Liver (tissue), 3 donors: ENCODE measurements around the gene ASB8.

Source experiments
- ATF3 ChIP-seq: IDR thresholded peaks from 2 replicates; pipeline ENCODE4 v1.6.1; 2016; ENCODE audit warnings: antibody characterized with exemption
- CTCF ChIP-seq: fragments of 150-350 bp; IDR thresholded peaks from 2 replicates; pipeline ENCODE4 v1.5.1; 2017; ENCODE audit warnings: improper control_type of control experiment, low read depth, low read length; ENCODE audit not compliant: missing input control
- FOXA1 ChIP-seq: IDR thresholded peaks from 2 replicates; pipeline ENCODE4 v1.6.1; 2016; ENCODE audit warnings: antibody characterized with exemption
- GABPA ChIP-seq, 2 donors: IDR thresholded peaks in 1 of 2; conservative IDR thresholded peaks in 1 of 2; 2 replicates each; pipeline ENCODE4 v1.6.1; 2016; ENCODE audit warnings: antibody characterized with exemption in 2 of 2, mild to moderate bottlenecking in 1 of 2, moderate library complexity in 1 of 2
- JUND ChIP-seq, 2 donors: IDR thresholded peaks; 2 replicates each; pipeline ENCODE4 v1.6.1; 2016; ENCODE audit warnings: antibody characterized with exemption in 2 of 2
- MAX ChIP-seq: IDR thresholded peaks from 2 replicates; pipeline ENCODE4 v1.6.1; 2016; ENCODE audit warnings: antibody characterized with exemption
- RAD21 ChIP-seq, 2 donors: IDR thresholded peaks; 2 replicates each; pipeline ENCODE4 v1.6.1; 2016; ENCODE audit warnings: antibody characterized with exemption in 2 of 2, mild to moderate bottlenecking in 2 of 2
- REST ChIP-seq: IDR thresholded peaks from 2 replicates; pipeline ENCODE4 v1.6.1; 2016; ENCODE audit warnings: antibody characterized with exemption, mild to moderate bottlenecking
- RXRA ChIP-seq, 2 donors: IDR thresholded peaks; 2 replicates each; pipeline ENCODE4 v1.6.1; 2017 to 2018; ENCODE audit warnings: antibody characterized with exemption in 2 of 2, mild to moderate bottlenecking in 1 of 2
- TAF1 ChIP-seq: conservative IDR thresholded peaks from 2 replicates; pipeline ENCODE4 v1.6.1; 2016; ENCODE audit warnings: antibody characterized with exemption, mild to moderate bottlenecking
- YY1 ChIP-seq: IDR thresholded peaks from 2 replicates; pipeline ENCODE4 v1.6.1; 2016; ENCODE audit warnings: antibody characterized with exemption, mild to moderate bottlenecking
- ZBTB33 ChIP-seq: IDR thresholded peaks from 2 replicates; pipeline ENCODE4 v1.6.1; 2016; ENCODE audit warnings: antibody characterized with exemption
- donor health status: healthy.
- donor health status: healthy.

- no peak for TF ChIP-seq FOXA1
- no peak for TF ChIP-seq RXRA (IDR thresholded peaks at IDR 0.05)
- TF ChIP-seq REST = no peak
- no peak for TF ChIP-seq ATF3
- no peak for TF ChIP-seq YY1
- TF ChIP-seq CTCF = no peak
- no peak for TF ChIP-seq RAD21 (IDR thresholded peaks at IDR 0.05)
- TF ChIP-seq TAF1 = no peak
- no peak for TF ChIP-seq ZBTB33
- no peak for TF ChIP-seq MAX
- TF ChIP-seq GABPA (IDR thresholded peaks at IDR 0.05 in 1 of 2, conservative IDR thresholded peaks at IDR 0.05 in 1 of 2) = no peak
- TF ChIP-seq JUND (IDR thresholded peaks at IDR 0.05) = no peak
These were observed 38.9 kb downstream of the ASB8 start for GRCh38 chr12:48118284-48118871.
